Cardiac fibroblast (primary cell): ENCODE results near the gene DHRS9.
A peak's percentile ranks its signal among the peaks of the same experiment; 100 is the strongest.

ENCODE experiments used
- DNase-seq, 2 donors: peaks; one replicate each; pipeline versions ENCODE4 v3.0.0 to v3.0.0-alpha.2; 2010; ENCODE audit warnings: low read depth in 2 of 2
- H3K4me3 ChIP-seq, 2 donors: replicated peaks in 1 of 2; 1 replicate in 1 of 2; 2 replicates in 1 of 2; pipeline ENCODE4 v1.5.1; 2011; ENCODE audit warnings: low read depth in 2 of 2, low read length in 2 of 2, mild to moderate bottlenecking in 2 of 2, moderate library complexity in 1 of 2
- TF ChIP-seq, protein P1 (sequence below): IDR thresholded peaks from one replicate; pipeline ENCODE4 v1.5.1; 2011; ENCODE audit warnings: low read depth, mild to moderate bottlenecking, low read length, inconsistent platforms

The DHRS9 gene

DNA sequence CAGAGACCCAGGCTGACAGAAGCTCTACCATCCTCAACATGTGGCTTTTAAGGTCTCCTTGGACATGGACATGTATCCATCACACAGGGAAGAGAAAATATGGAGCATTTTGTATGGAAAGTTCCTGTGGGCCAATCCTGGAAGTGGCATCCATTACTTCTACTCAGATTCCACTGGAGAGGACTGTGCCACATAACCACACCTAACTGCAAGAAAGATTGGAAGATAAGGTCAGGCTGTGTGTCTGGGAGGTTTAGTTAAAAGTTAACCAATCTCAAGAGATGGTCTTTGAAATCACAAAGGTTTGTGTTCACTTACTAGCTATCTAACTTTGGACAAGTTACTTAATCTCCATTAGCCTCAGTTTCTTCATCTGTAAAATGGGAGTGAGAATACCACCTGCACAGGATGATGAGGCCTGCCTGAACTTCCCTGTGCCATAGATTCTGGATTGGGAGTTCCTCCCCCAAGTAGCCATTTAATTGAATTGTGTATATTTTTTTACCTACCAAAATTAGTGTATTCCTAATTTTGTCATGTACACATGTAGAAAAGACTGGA, 34.3 kb upstream of the DHRS9 start:
- TF ChIP-seq, protein P1, sequence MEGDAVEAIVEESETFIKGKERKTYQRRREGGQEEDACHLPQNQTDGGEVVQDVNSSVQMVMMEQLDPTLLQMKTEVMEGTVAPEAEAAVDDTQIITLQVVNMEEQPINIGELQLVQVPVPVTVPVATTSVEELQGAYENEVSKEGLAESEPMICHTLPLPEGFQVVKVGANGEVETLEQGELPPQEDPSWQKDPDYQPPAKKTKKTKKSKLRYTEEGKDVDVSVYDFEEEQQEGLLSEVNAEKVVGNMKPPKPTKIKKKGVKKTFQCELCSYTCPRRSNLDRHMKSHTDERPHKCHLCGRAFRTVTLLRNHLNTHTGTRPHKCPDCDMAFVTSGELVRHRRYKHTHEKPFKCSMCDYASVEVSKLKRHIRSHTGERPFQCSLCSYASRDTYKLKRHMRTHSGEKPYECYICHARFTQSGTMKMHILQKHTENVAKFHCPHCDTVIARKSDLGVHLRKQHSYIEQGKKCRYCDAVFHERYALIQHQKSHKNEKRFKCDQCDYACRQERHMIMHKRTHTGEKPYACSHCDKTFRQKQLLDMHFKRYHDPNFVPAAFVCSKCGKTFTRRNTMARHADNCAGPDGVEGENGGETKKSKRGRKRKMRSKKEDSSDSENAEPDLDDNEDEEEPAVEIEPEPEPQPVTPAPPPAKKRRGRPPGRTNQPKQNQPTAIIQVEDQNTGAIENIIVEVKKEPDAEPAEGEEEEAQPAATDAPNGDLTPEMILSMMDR, result no peak
- DNase-seq, result no peak
- H3K4me3 ChIP-seq, result no peak overlapping the region

DNA sequence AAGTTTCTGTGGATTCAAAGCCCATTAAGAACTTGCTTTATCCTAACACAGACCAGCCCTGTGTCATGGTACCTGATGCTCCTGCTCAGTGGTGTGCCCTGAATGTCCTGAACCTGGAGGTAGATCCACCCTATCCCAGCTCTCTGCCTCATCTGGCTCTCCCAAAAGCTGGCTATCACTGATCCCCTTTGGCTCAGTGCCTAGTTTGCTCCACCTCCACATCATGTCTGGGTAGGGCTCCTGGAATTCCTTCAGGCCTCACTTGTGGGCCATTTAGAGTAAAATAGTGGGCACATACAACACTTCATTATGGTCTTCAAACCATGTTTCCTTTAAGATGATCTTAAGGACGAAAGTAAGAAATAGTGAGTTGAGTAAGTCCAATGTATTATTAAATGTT, 33.5 kb upstream of the DHRS9 start:
- DNase-seq, result no peak
- TF ChIP-seq, protein P1, result no peak
- H3K4me3 ChIP-seq, result no peak overlapping the region

DNA sequence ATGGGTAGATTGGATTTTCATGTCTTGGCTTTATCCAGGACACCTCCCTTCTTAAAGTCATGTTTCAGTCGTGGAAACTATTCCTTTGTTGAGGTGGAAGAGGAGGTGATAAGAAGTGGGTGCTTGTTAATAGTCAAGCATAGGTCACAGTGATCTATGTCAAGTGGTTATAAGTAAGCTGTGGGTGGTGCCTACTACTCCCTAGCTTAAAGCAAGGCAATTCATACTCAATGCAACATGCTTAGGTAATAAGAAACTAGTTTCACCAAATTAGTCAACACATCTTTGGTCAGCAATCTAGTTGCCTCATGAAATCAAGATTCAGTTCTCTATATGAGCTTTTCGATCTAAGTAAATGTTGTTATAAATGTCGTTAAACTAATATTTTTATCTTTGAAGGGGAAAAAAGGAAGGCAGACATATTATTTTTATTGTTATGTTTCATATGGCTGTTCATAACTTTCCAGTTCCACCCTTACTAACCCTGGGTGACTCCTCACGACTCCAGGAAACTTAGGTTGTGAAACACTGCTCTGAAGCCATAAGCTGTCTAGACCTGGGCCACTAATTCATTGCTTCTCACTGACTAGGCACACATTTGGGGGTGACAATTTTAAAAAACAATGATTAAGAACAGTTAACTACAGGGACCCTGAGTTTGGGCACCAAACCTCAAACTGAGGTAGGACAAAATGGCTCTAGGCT, 32.5 kb upstream of the DHRS9 start:
- TF ChIP-seq, protein P1, result no peak
- peak in 1 of 2 donors; percentile 41 for DNase-seq
- no peak overlapping the region for H3K4me3 ChIP-seq

DNA sequence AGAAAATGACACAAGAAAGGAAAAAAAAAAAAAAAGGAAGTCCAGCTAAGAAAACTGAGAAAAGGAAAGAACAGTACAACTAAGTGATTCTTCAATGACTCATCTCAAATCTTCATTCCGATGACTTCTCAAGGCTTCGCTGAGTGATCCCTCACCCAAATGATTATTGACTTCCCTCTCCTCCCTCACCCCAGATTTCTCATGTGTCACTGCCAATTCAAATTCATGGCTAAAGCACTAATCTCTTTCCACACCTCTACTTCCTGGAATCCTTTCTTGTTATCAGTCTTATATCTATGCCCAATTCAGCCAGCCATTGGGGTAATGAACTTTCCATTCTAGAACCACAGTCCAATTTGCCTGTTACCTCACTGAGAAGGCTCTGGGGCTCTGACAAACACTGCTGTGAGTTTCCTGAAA, 31.0 kb upstream of the DHRS9 start:
- H3K4me3 ChIP-seq, result no peak overlapping the region
- DNase-seq, result peak; percentile 58 to 83
- TF ChIP-seq, protein P1, result no peak

DNA sequence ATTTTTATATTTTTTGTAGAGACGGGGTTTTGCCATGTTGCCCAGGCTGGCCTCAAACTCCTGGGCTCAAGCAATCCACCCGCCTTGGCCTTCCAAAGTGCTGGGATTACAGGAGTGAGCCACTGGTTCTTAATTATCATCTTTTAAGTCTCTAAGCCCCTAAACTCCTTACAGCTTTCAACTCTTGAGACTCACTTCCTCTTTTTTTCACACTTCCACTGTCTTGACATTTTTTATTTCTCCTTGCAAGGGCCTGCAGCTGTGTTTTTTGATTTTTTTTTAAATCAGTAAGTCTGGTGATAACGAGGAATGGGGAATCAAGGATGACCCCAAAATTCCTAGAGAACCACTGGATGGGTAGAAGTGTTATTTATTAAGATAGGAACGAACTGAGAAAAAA, 29.7 kb upstream of the DHRS9 start:
- no peak for DNase-seq
- H3K4me3 ChIP-seq, result no peak overlapping the region
- TF ChIP-seq, protein P1, result no peak

DNA sequence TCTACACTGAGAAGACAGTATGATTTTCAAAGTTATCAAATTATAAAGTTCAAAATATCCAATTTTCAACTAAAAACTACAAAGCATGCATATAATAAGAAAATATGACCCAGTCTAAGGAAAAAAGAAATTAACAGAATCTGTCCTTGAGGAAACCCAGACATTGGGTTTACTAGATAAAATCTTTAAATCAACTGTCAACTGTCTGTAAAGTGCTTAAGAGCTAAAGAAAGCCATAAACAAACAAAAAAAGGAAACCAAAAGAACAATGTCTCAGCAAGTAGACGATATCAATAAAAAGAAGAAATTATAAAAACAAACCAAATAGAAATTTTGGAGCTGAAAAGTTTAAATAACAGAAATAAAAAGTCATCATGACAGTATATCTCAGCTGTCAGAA, 27.8 kb upstream of the DHRS9 start:
- TF ChIP-seq, protein P1, result no peak
- no peak for DNase-seq
- no peak overlapping the region for H3K4me3 ChIP-seq
